HL-60 (cell line): ENCODE data around the gene RIGI.

Experiments used
- DNase-seq, 2 experiments: peaks; one replicate each; pipeline ENCODE4 v3.0.0-alpha.2; 2010 to 2020; ENCODE audit warnings: low read depth in 1 of 2, low spot score in 1 of 2
- H3K27ac ChIP-seq: fragments of 250-450 bp; sonication (Bioruptor Pico); replicated peaks from 2 replicates; pipeline ENCODE4 v1.5.1; 2020; ENCODE audit warnings: mild to moderate bottlenecking, moderate library complexity
- H3K27me3 ChIP-seq: fragments of 250-450 bp; sonication (Bioruptor Pico); 2 replicates; pipeline ENCODE4 v1.5.1; 2021; ENCODE audit warnings: mild to moderate bottlenecking, moderate library complexity; ENCODE audit not compliant: insufficient read depth, poor library complexity, severe bottlenecking
- H3K4me3 ChIP-seq: replicated peaks from 2 replicates; pipeline ENCODE4 v1.5.1; 2011; ENCODE audit warnings: mild to moderate bottlenecking, control low read depth, low read length; ENCODE audit not compliant: insufficient read depth
- CTCF ChIP-seq: IDR thresholded peaks from one replicate; pipeline ENCODE4 v1.5.1; 2011; ENCODE audit warnings: low read length, control low read depth, inconsistent platforms; ENCODE audit not compliant: insufficient read depth
- GABPA ChIP-seq: IDR thresholded peaks from 2 replicates; pipeline ENCODE4 v1.6.1; 2012; ENCODE audit warnings: low read depth
- POLR2AphosphoS5 ChIP-seq: IDR thresholded peaks from 2 replicates; pipeline ENCODE4 v1.6.1; 2012; ENCODE audit warnings: low read depth
- SPI1 ChIP-seq: IDR thresholded peaks from 2 replicates; pipeline ENCODE4 v1.6.1; 2012; ENCODE audit warnings: low read depth, mild to moderate bottlenecking, borderline replicate concordance
- TF ChIP-seq, protein P1 (sequence below): IDR thresholded peaks from 2 replicates; pipeline ENCODE4 v1.6.1; 2012; ENCODE audit warnings: low read depth; ENCODE audit not compliant: insufficient replicate concordance

Gene RIGI

DNA sequence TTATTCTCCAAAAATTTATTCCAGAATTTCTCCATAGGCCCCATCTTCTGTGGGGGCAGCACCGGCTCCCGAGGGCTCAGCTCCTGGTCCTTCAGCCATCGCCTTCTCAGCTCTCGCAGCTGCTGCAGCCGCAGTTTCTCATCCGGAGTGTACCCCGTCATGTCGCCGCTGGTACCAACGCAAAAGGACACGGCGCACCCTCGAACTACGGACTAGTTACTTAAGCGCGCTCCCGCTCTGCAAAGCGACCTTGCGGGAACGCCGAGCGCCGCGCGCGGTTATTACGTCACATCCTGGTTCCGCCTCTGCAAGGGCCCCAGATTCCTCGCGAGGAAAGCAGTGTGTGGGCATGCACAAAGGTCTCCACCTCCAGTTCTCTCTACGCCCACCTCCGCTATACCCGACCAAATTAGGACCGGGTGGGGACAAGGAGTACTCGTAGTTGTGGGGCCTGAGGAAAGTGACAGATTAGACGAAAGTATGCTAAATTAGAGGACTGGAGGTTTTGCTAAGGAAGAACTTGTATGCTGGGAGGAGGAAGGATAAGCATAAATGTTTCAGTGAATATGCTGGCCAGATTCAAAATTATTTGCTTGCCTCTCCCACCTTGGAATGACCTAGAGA lies 47.0 kb upstream of the RIGI start, which contains the start of gene NDUFB6:
Gene NDUFB6 (minus strand): TSS at position 260 of the 624 bp plus-strand sequence. CDS start 99 bp downstream, at position 161.
- peak; percentile 94 to 96 for DNase-seq
- peak within 1 kb of the TSS; percentile 99 for H3K4me3 ChIP-seq
- peak within 1 kb of the TSS; percentile 68 for H3K27ac ChIP-seq
- peak; percentile 83 for TF ChIP-seq GABPA
- TF ChIP-seq SPI1 = no peak
- peak; percentile 97 for TF ChIP-seq POLR2AphosphoS5
- TF ChIP-seq, protein P1, sequence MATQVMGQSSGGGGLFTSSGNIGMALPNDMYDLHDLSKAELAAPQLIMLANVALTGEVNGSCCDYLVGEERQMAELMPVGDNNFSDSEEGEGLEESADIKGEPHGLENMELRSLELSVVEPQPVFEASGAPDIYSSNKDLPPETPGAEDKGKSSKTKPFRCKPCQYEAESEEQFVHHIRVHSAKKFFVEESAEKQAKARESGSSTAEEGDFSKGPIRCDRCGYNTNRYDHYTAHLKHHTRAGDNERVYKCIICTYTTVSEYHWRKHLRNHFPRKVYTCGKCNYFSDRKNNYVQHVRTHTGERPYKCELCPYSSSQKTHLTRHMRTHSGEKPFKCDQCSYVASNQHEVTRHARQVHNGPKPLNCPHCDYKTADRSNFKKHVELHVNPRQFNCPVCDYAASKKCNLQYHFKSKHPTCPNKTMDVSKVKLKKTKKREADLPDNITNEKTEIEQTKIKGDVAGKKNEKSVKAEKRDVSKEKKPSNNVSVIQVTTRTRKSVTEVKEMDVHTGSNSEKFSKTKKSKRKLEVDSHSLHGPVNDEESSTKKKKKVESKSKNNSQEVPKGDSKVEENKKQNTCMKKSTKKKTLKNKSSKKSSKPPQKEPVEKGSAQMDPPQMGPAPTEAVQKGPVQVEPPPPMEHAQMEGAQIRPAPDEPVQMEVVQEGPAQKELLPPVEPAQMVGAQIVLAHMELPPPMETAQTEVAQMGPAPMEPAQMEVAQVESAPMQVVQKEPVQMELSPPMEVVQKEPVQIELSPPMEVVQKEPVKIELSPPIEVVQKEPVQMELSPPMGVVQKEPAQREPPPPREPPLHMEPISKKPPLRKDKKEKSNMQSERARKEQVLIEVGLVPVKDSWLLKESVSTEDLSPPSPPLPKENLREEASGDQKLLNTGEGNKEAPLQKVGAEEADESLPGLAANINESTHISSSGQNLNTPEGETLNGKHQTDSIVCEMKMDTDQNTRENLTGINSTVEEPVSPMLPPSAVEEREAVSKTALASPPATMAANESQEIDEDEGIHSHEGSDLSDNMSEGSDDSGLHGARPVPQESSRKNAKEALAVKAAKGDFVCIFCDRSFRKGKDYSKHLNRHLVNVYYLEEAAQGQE = no peak
- no peak for TF ChIP-seq CTCF
- H3K27me3 ChIP-seq = no peaks in the 10 kb centered on the region

DNA sequence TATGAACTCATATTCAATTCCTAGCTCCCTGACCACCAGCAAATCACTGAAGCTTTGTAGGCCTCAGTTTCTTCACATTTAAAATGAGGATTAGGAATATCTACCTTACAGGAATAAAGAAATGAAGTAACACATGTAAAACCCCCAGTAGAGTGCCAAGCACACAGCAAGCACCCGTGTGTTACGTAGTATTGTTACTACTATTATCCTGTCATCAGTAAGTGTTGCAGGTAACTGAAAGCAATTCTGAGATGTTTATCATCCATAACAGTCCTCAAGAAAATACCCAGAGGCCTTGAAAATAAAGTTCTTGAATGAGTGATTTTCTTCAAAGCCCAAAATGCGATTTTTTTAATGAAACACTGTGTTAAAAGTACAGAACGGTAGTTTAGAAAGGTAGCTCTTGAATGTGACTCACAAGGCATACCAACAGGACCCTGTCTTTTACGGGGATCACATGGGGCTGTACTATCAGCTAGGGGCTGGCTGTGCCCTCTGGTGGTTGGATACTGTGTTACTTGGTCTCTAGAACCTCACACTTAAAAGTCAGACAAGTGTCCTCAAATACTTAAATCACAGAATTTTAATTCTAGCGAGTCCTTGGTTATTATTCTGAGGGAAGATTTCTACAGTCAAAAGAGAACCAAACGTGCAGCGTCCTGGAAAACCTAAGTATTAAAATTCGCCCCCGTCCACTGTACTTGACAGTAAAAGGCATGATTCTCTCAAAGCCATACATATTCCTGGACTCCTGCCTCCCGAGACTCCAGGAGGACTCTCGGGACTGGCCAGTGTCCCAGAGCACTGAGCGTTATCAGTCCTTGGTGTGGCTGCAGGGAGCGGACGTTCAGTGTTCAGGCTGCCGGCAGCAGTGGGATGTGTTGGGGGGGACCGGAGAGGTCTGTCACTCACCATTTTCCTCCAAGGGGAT lies 46.2 kb upstream of the RIGI start:
- H3K4me3 ChIP-seq = peak overlapping the region; percentile 99
- peak; percentile 66 to 84 for DNase-seq
- TF ChIP-seq SPI1 = no peak
- peak; percentile 63 for TF ChIP-seq CTCF
- no peak for TF ChIP-seq GABPA
- no peak for TF ChIP-seq POLR2AphosphoS5
- TF ChIP-seq, protein P1 = no peak
- peak overlapping the region; percentile 68 for H3K27ac ChIP-seq
- H3K27me3 ChIP-seq = no peaks in the 10 kb centered on the region

- no peak for DNase-seq
- H3K27me3 ChIP-seq = no peaks in the 10 kb centered on the region
- H3K27ac ChIP-seq = no peak overlapping the region
- H3K4me3 ChIP-seq = no peak overlapping the region
- TF ChIP-seq POLR2AphosphoS5 = no peak
- TF ChIP-seq, protein P1 = no peak
- TF ChIP-seq CTCF = no peak
- no peak for TF ChIP-seq SPI1
- TF ChIP-seq GABPA = no peak
These were observed 44.3 kb upstream of the RIGI start for GRCh38 chr9:32570262-32570661.
